DOHH2 (cell line): Measurements from ENCODE around the gene POC1B.

Source experiments
- H3F3A ChIP-seq: fragments of 200-600 bp; sonication (generic), shearing (Covaris generic); 2 replicates; pipeline ENCODE4 v1.6.0; 2016; ENCODE audit warnings: antibody characterized with exemption, mild to moderate bottlenecking; ENCODE audit not compliant: control insufficient read depth, insufficient read depth
- H3K27ac ChIP-seq: fragments of 200-600 bp; sonication (generic); 2 replicates; pipeline ENCODE4 v1.5.1; 2014; ENCODE audit warnings: low read depth, mild to moderate bottlenecking, low read length, moderate library complexity
- H3K27me3 ChIP-seq: fragments of 200-600 bp; sonication (generic); 2 replicates; pipeline ENCODE4 v1.6.1; 2014; ENCODE audit warnings: mild to moderate bottlenecking, low read length, mixed read lengths; ENCODE audit not compliant: control insufficient read depth
- H3K36me3 ChIP-seq: fragments of 200-600 bp; sonication (generic); 2 replicates; pipeline ENCODE4 v1.6.1; 2014; ENCODE audit warnings: mild to moderate bottlenecking, low read length, moderate library complexity, mixed read lengths; ENCODE audit not compliant: control insufficient read depth
- H3K4me1 ChIP-seq: fragments of 200-600 bp; sonication (generic); 2 replicates; pipeline ENCODE4 v1.6.1; 2014; ENCODE audit warnings: mild to moderate bottlenecking, low read length, mixed read lengths; ENCODE audit not compliant: control insufficient read depth
- H3K4me2 ChIP-seq: fragments of 200-600 bp; sonication (generic); 2 replicates; pipeline ENCODE4 v1.6.0; 2014; ENCODE audit warnings: mild to moderate bottlenecking, low read length, moderate library complexity
- H3K4me3 ChIP-seq: fragments of 200-600 bp; sonication (generic); 2 replicates; pipeline ENCODE4 v1.5.1; 2014; ENCODE audit warnings: mild to moderate bottlenecking, low read length, mixed read lengths
- H3K79me2 ChIP-seq: fragments of 200-600 bp; sonication (generic); 2 replicates; pipeline ENCODE4 v1.6.1; 2014; ENCODE audit warnings: mild to moderate bottlenecking, low read length, mixed read lengths; ENCODE audit not compliant: control insufficient read depth
- H3K9me2 ChIP-seq: fragments of 200-600 bp; sonication (generic); replicated peaks from 2 replicates; pipeline ENCODE4 v1.6.1; 2014; ENCODE audit warnings: mild to moderate bottlenecking, low read length, mixed read lengths; ENCODE audit not compliant: control insufficient read depth
- H3K9me3 ChIP-seq: fragments of 200-600 bp; sonication (generic); 2 replicates; pipeline ENCODE4 v1.6.1; 2014; ENCODE audit warnings: antibody characterized with exemption, low read length, mixed read lengths; ENCODE audit not compliant: control insufficient read depth, insufficient read depth
- H4K20me1 ChIP-seq: fragments of 200-600 bp; sonication (generic); 2 replicates; pipeline ENCODE4 v1.6.0; 2014; ENCODE audit warnings: low read depth, mild to moderate bottlenecking, antibody characterized with exemption, low read length, moderate library complexity; ENCODE audit not compliant: control insufficient read depth, insufficient read depth
- CTCF ChIP-seq: fragments of 200-600 bp; sonication (generic); IDR thresholded peaks from one replicate; pipeline ENCODE4 v1.5.1; 2014; ENCODE audit warnings: antibody characterized with exemption, mild to moderate bottlenecking, low read depth, low read length; ENCODE audit not compliant: poor library complexity, severe bottlenecking
- EZH2phosphoT487 ChIP-seq: fragments of 200-600 bp; sonication (generic); IDR thresholded peaks from 2 replicates; pipeline ENCODE4 v1.6.1; 2017; ENCODE audit warnings: borderline replicate concordance, mild to moderate bottlenecking, antibody characterized with exemption, low read length, moderate library complexity, mixed read lengths

POC1B gene

DNA sequence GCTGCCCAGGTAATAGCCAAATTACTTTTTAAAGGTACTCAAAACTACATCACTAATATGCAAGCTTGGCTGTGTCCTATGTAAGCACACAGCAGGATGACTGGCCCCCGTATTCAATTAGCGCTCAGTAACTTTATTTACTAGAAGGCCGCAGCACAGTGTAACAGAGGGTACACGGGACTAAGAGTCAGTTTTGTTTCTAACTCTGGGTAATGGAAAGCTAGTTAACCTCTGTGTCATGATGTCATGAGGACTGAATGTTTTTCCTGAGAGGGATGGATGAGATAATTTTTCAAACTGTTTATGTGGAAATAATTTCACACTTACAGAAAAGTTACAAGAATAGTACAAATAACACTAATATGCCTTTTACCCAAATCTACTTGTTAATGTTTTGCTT lies 28.4 kb downstream of the POC1B start:
- TF ChIP-seq CTCF: no peak
- no peak for TF ChIP-seq EZH2phosphoT487
- Histone ChIP-seq H3K36me3 (no peaks in the 10 kb centered on the region; the same call in 1 of the 2 replicates), H3K79me2 (no peaks in the 10 kb centered on the region), H3K4me3 (no peak overlapping the region), H3K9me2 (no peaks in the 10 kb centered on the region), H3F3A (no peaks in the 10 kb centered on the region), H3K4me2 (no peak overlapping the region), H3K9me3 (no peaks in the 10 kb centered on the region), H3K4me1 (no peaks in the 10 kb centered on the region), H4K20me1 (no peaks in the 10 kb centered on the region), H3K27me3 (no peaks in the 10 kb centered on the region), H3K27ac (no peak overlapping the region)

DNA sequence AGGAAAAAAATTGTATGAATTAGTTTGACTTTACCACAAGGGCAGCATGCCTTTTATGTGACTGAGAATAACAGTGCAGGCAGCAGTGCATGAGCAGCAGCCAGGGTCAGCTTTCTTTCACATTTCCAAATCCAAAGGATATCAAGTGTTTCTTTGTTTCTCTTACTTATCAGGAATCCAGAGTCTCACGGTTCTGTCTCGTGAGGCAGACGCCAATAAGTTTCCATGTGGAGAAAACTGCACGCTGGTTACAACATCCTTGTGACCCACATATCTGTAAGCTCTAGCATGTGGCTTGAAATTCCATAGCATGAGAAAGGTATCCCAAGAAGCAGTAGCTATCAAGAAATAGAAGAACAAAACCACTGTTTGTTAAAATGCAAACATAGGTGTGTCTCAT lies 28.8 kb downstream of the POC1B start:
- Histone ChIP-seq H3K4me2 (no peak overlapping the region), H3K36me3 (no peaks in the 10 kb centered on the region; the same call in 1 of the 2 replicates), H3K9me3 (no peaks in the 10 kb centered on the region), H3K4me1 (no peaks in the 10 kb centered on the region), H3K79me2 (no peaks in the 10 kb centered on the region), H4K20me1 (no peaks in the 10 kb centered on the region), H3K4me3 (no peak overlapping the region), H3K27me3 (no peaks in the 10 kb centered on the region), H3K27ac (no peak overlapping the region), H3K9me2 (no peaks in the 10 kb centered on the region), H3F3A (no peaks in the 10 kb centered on the region)
- no peak for TF ChIP-seq CTCF
- no peak for TF ChIP-seq EZH2phosphoT487

DNA sequence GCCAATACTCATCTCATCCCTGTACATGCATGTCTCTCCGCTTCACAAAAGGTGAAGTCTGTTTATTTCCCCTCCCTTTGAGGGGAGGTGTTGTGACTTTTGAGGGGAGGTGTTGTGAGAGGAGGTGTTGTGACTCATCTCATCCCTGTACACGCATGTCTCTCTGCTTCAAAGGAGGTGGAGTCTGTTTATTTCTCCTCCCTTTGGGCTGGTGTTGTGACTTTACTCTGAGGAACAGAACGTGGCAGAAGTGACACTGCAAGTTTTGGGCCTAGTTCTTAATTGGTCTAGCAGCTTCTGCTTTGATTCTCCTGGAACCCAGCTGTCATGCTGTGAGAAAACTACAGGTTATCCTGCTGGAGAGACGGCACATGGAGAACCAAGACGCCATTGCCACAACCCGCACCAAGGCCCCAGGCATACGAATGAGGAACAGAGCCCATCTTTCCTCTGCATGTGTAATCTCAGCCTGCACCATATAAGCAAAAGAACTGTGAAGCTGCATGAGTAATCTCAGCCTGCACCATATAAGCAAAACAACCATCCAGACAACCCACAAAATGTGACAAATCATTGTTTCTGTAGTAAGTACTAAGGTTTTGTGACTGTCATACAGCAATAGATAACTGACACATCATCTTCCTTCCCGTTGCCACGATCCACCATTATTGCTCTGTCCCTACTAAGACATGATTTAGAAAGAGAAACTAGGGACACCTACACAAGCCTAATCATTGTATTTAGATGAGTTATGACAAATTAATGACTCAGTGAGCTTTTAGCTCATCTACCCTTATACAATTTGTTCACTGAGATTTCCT lies 31.2 kb downstream of the POC1B start:
- no peak for TF ChIP-seq CTCF
- no peak for TF ChIP-seq EZH2phosphoT487
- Histone ChIP-seq H3K4me2 (no peak overlapping the region), H3K79me2 (no peaks in the 10 kb centered on the region), H4K20me1 (no peaks in the 10 kb centered on the region), H3K9me2 (no peaks in the 10 kb centered on the region), H3K36me3 (no peaks in the 10 kb centered on the region; the same call in none of the 2 replicates), H3K4me1 (no peaks in the 10 kb centered on the region), H3K27ac (no peak overlapping the region), H3K27me3 (no peaks in the 10 kb centered on the region), H3K9me3 (no peaks in the 10 kb centered on the region), H3F3A (no peaks in the 10 kb centered on the region), H3K4me3 (no peak overlapping the region)
